KMS-11 (cell line): Measurements from ENCODE around the gene UBQLN1.
"Not testable (repeated sequence)": the region's sequence is repeated elsewhere in the genome, so short reads cannot be mapped to it uniquely, and the experiment has no call there.

Experiments
- H2AFZ ChIP-seq: fragments of 200-600 bp; sonication (generic); 2 replicates; pipeline ENCODE4 v1.6.1; 2016; ENCODE audit warnings: antibody characterized with exemption, mixed run types, low read depth
- H3K27ac ChIP-seq: fragments of 200-600 bp; sonication (generic); 2 replicates; pipeline ENCODE4 v1.6.1; 2016; ENCODE audit warnings: mild to moderate bottlenecking, mixed run types
- H3K27me3 ChIP-seq: fragments of 200-600 bp; sonication (generic); 2 replicates; pipeline ENCODE4 v1.6.1; 2017; ENCODE audit warnings: mild to moderate bottlenecking, low read depth, mixed run types, moderate library complexity; ENCODE audit not compliant: insufficient read depth
- H3K36me3 ChIP-seq: fragments of 200-600 bp; sonication (generic); 2 replicates; pipeline ENCODE4 v1.6.1; 2017; ENCODE audit warnings: mild to moderate bottlenecking, mixed run types; ENCODE audit not compliant: insufficient read depth
- H3K4me1 ChIP-seq: fragments of 200-600 bp; sonication (generic); 2 replicates; pipeline ENCODE4 v1.6.1; 2016; ENCODE audit warnings: mild to moderate bottlenecking, low read depth, mixed run types; ENCODE audit not compliant: poor library complexity, severe bottlenecking
- H3K4me2 ChIP-seq: fragments of 200-600 bp; sonication (generic); 2 replicates; pipeline ENCODE4 v1.7.0; 2016; ENCODE audit warnings: mild to moderate bottlenecking, mixed run types
- H3K4me3 ChIP-seq: fragments of 200-600 bp; sonication (generic); IDR thresholded peaks from 2 replicates; pipeline ENCODE4 v1.6.1; 2017; ENCODE audit warnings: low read depth, low read length, mixed read lengths; ENCODE audit not compliant: insufficient read depth
- H3K79me2 ChIP-seq: fragments of 200-600 bp; sonication (generic); 2 replicates; pipeline ENCODE4 v1.6.1; 2016; ENCODE audit warnings: low read depth, mixed run types; ENCODE audit not compliant: insufficient read depth
- H3K9ac ChIP-seq: fragments of 200-600 bp; sonication (generic); 2 replicates; pipeline ENCODE4 v1.6.1; 2016; ENCODE audit warnings: mild to moderate bottlenecking, mixed run types
- H4K20me1 ChIP-seq: fragments of 200-600 bp; sonication (generic); 2 replicates; pipeline ENCODE4 v1.6.1; 2016; ENCODE audit warnings: mild to moderate bottlenecking, mixed run types; ENCODE audit not compliant: insufficient read depth
- TF ChIP-seq, protein P1 (sequence below): fragments of 200-600 bp; sonication (generic); conservative IDR thresholded peaks from 2 replicates; pipeline ENCODE4 v1.6.1; 2017; ENCODE audit warnings: low read depth, mild to moderate bottlenecking, antibody characterized with exemption, low read length, moderate library complexity, mixed read lengths

UBQLN1 gene

DNA sequence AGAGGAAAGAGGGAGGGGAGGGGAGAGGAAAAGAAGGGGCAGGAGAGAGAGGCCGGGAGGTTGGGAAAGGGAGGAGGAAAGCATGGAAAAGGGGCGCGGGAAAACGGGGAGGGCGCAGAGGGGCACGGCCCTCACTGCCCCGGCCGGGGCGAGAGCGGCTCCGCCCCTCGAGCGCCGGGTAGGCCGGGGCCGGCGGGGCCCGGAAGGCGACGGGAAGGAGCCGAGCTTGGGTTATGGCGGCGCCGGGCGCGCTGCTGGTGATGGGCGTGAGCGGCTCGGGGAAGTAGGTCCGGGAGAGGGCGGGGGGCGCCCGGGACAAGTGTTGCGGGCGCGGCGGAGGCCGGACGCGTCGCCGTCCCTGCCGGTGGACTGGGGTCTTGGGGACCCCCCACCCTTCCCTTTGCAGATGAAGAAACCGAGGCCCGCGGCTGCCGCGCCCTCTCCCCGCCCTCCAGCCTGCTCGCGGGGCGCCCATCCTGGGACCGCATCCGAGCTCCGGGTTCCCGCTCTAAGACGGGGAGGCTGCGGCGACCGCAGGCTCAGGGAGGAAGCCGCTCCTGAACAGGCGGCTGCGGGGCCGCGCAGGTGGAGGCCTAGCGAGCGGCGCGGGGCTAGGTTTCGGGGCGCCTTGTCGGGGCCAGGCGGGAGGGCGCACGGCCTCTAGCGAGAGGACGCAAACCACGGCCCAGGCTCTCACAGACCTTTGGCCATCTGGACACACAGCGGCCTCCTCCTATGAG, 84.6 kb downstream of the UBQLN1 start, which contains the start of gene IDNK:
TSS of gene IDNK (plus strand) at position 205 of the 740 bp plus-strand sequence. CDS start at position 234, 29 bp downstream.
- Histone ChIP-seq H3K36me3 (no peaks in the 10 kb centered on the region), H3K9ac (peak within 1 kb of the TSS; percentile 98), H3K27ac (peak within 1 kb of the TSS; percentile 85), H3K4me2 (peak within 1 kb of the TSS; percentile 96), H4K20me1 (no peaks in the 10 kb centered on the region), H3K4me1 (peaks cover 10% of the 10 kb centered on the region), H3K4me3 (no peak within 1 kb of the TSS), H3K27me3 (no peaks in the 10 kb centered on the region), H3K79me2 (0 out of 2 replicates have a peak, but pooled peaks cover 4% of the 10 kb centered on the region), H2AFZ (peak within 1 kb of the TSS; percentile 96)
- TF ChIP-seq, protein P1, sequence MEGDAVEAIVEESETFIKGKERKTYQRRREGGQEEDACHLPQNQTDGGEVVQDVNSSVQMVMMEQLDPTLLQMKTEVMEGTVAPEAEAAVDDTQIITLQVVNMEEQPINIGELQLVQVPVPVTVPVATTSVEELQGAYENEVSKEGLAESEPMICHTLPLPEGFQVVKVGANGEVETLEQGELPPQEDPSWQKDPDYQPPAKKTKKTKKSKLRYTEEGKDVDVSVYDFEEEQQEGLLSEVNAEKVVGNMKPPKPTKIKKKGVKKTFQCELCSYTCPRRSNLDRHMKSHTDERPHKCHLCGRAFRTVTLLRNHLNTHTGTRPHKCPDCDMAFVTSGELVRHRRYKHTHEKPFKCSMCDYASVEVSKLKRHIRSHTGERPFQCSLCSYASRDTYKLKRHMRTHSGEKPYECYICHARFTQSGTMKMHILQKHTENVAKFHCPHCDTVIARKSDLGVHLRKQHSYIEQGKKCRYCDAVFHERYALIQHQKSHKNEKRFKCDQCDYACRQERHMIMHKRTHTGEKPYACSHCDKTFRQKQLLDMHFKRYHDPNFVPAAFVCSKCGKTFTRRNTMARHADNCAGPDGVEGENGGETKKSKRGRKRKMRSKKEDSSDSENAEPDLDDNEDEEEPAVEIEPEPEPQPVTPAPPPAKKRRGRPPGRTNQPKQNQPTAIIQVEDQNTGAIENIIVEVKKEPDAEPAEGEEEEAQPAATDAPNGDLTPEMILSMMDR = no peak

DNA sequence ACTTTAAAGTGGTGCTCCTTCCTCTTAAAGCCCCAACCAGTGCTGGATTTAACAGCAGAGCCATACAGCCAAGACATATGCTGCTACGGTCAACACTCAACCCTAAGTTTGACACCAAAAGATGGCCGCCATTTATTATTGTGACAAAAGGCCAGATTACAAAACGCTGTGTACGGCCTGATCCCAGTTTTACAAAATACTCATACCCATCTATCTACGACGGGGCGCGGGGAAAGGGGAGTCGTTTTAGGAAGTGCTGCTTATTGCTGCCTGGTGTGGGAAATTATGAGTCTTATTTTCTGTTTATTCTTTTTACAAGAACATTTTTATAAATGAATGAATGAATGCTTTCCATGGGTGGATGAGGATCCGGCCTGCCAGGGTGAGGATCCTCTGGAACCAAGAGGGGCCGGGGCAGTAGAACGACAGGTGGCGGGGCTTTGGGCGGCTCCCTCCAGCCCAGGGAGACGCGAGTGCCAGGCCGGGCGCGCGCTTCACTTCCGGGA, 85.3 kb downstream of the UBQLN1 start:
- H3K4me1 ChIP-seq = peaks cover 10% of the 10 kb centered on the region
- no peak overlapping the region for H3K4me3 ChIP-seq

DNA sequence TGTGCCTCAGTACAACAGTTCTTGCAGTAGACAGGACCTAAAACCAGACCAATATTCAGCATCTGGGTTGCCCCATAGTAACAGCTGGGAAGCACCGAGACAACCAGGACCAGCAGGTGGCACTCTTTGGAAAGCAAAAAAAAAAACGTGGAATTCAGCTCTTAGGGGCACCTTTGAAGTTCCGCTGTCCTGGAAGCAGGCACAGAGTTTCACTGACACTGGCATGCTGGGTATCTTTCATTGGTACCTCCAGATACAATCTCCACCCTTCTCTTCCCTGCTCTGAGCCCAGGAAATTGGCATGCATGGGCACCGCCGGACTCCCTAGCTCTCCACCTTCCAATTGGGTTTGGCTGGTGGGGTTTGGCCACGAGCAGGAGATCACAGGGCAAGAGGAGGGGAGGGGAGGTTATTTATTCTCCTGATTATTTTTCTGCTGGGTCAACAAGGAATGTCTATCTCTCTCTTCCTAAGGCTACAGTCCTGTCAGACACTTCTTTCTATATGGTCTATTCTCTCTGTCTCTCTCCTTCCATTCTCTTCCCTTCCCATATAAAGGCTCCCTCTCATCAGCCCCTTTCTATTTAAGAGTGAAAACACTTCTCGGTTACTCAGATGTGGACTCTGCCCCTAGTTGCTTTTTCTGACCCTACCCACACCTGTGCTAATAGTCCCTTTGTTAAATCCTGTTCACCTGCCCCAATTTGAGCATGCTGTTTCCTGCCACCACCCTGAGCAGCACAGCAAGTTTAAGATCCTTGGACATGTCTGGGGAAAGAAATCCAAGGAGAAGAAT, 86.7 kb downstream of the UBQLN1 start:
- no peaks in the 10 kb centered on the region for H4K20me1 ChIP-seq
- no peaks in the 10 kb centered on the region for H3K27me3 ChIP-seq
- TF ChIP-seq, protein P1 = peak; percentile 66
- H3K4me3 ChIP-seq = no peak overlapping the region
- H2AFZ ChIP-seq = no peak overlapping the region
- H3K9ac ChIP-seq = no peak overlapping the region
- H3K27ac ChIP-seq = no peak overlapping the region
- no peak overlapping the region for H3K4me2 ChIP-seq
- H3K4me1 ChIP-seq = peaks cover 10% of the 10 kb centered on the region
- 0 out of 2 replicates have a peak, but pooled peaks cover 4% of the 10 kb centered on the region for H3K79me2 ChIP-seq
- no peaks in the 10 kb centered on the region for H3K36me3 ChIP-seq

More for the DNA sequence above, 85.3 kb downstream of the UBQLN1 start:
- H3K4me2 ChIP-seq = peak overlapping the region; percentile 16; the same call in 1 of the 2 replicates
- H3K36me3 ChIP-seq = no peaks in the 10 kb centered on the region
- peak overlapping the region; percentile 85 for H3K27ac ChIP-seq
- peak overlapping the region; percentile 96 for H2AFZ ChIP-seq
- TF ChIP-seq, protein P1 = no peak
- H3K27me3 ChIP-seq = no peaks in the 10 kb centered on the region
- H3K9ac ChIP-seq = peak overlapping the region; percentile 98
- 0 out of 2 replicates have a peak, but pooled peaks cover 4% of the 10 kb centered on the region for H3K79me2 ChIP-seq
- H4K20me1 ChIP-seq = no peaks in the 10 kb centered on the region

DNA sequence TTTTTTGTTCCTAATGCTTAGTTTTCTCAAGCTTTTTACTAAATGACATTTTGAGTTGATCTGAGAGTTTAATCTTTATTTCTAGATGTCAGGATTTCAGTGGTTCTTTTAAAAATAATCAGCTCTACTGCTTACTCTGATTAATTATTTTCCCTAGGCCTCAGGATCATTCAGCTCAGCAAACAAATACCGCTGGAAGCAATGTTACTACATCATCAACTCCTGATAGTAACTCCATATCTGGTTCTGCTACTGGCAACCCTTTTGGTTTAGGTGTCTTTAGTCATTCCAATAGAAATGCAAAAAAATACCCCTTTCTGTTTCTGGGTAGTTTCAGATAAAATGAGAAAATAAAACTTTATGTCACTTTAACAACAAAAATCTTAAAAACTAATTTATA, 90.5 kb downstream of the UBQLN1 start:
- Histone ChIP-seq H3K4me3 (no peak overlapping the region), H3K27ac (no peak overlapping the region), H3K9ac (no peak overlapping the region), H4K20me1 (no peaks in the 10 kb centered on the region), H2AFZ (no peak overlapping the region), H3K36me3 (no peaks in the 10 kb centered on the region), H3K79me2 (no peaks in the 10 kb centered on the region), H3K4me1 (no peaks in the 10 kb centered on the region), H3K4me2 (no peak overlapping the region), H3K27me3 (no peaks in the 10 kb centered on the region)
- TF ChIP-seq, protein P1 = no peak

DNA sequence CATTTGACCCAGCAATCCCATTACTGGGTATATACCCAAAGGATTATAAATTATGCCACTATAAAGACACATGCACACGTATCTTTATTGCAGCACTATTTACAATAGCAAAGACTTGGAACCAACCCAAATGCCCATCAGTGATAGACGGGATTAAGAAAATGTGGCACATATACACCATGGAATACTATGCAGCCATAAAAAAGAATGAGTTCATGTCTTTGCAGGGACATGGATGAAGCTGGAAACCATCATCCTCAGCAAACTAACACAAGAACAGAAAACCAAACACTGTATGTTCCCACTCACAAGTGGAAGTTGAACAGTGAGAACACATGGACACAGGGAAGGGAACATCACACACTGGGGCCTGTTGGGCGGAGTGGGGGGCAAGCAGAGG, 94.5 kb downstream of the UBQLN1 start:
- not testable (repeated sequence) for H3K27ac ChIP-seq, H3K4me2 ChIP-seq, H3K4me3 ChIP-seq, H3K36me3 ChIP-seq, H4K20me1 ChIP-seq, H3K27me3 ChIP-seq, H3K4me1 ChIP-seq, H3K9ac ChIP-seq, H3K79me2 ChIP-seq, H2AFZ ChIP-seq
